ENCODE measurements around the gene FHIT.

GRCh38 chr3:61005591-61005990 lies 245.7 kb downstream of the FHIT start:
- TF ChIP-seq EP300 (IDR thresholded peaks at IDR 0.05; ENCODE audit: borderline replicate concordance in 1 of 2, low read depth in 1 of 2, low read length in 1 of 2) (no peak), YY1 (IDR thresholded peaks at IDR 0.05; ENCODE audit: low read depth) (no peak), RFX5 (IDR thresholded peaks at IDR 0.05; ENCODE audit: low read length) (no peak), SMC3 (IDR thresholded peaks at IDR 0.05; ENCODE audit: low read depth, low read length) (no peak), RAD21 (IDR thresholded peaks at IDR 0.05; ENCODE audit: low read length) (no peak), GABPA (IDR thresholded peaks at IDR 0.05; ENCODE audit: low read depth) (no peak), RXRA (IDR thresholded peaks at IDR 0.05; ENCODE audit: borderline replicate concordance, low read depth) (no peak), POLR2AphosphoS5 (IDR thresholded peaks at IDR 0.05; ENCODE audit: low read depth, low read length) (no peak)
- TF ChIP-seq, protein P1, sequence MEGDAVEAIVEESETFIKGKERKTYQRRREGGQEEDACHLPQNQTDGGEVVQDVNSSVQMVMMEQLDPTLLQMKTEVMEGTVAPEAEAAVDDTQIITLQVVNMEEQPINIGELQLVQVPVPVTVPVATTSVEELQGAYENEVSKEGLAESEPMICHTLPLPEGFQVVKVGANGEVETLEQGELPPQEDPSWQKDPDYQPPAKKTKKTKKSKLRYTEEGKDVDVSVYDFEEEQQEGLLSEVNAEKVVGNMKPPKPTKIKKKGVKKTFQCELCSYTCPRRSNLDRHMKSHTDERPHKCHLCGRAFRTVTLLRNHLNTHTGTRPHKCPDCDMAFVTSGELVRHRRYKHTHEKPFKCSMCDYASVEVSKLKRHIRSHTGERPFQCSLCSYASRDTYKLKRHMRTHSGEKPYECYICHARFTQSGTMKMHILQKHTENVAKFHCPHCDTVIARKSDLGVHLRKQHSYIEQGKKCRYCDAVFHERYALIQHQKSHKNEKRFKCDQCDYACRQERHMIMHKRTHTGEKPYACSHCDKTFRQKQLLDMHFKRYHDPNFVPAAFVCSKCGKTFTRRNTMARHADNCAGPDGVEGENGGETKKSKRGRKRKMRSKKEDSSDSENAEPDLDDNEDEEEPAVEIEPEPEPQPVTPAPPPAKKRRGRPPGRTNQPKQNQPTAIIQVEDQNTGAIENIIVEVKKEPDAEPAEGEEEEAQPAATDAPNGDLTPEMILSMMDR (IDR thresholded peaks at IDR 0.05) = no peak
- TF ChIP-seq, protein P2, sequence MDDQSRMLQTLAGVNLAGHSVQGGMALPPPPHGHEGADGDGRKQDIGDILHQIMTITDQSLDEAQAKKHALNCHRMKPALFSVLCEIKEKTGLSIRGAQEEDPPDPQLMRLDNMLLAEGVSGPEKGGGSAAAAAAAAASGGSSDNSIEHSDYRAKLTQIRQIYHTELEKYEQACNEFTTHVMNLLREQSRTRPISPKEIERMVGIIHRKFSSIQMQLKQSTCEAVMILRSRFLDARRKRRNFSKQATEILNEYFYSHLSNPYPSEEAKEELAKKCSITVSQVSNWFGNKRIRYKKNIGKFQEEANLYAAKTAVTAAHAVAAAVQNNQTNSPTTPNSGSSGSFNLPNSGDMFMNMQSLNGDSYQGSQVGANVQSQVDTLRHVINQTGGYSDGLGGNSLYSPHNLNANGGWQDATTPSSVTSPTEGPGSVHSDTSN (IDR thresholded peaks at IDR 0.05) = no peak
